Astrocyte of the cerebellum (primary cell): ENCODE measurements around the gene SPTBN5.

Experiments used
- DNase-seq: peaks from one replicate; pipeline ENCODE4 v3.0.0-alpha.2; 2011; ENCODE audit warnings: low read depth
- H3K4me3 ChIP-seq: 2 replicates; pipeline ENCODE4 v1.5.1; 2011; ENCODE audit warnings: mild to moderate bottlenecking, low read depth, low read length, moderate library complexity
- CTCF ChIP-seq: IDR thresholded peaks from 2 replicates; pipeline ENCODE4 v1.5.1; 2012; ENCODE audit warnings: low read length, low read depth, moderate library complexity, mild to moderate bottlenecking; ENCODE audit errors: missing control alignments
- in situ Hi-C: cut with HindIII; loops from 2 replicates; pipeline ENCODE4 v1.10.0; 2017; ENCODE audit warnings: low sequenced_read_pairs

SPTBN5 gene

GRCh38 chr15:41827290-41827879, 66.5 kb downstream of the SPTBN5 start:
- DNase-seq, result no peak
- peak overlapping the region; percentile 87 for H3K4me3 ChIP-seq
- TF ChIP-seq CTCF, result peak; percentile 7
- in situ Hi-C loops, result no loop called here

- no peak for TF ChIP-seq CTCF
- DNase-seq, result no peak
- in situ Hi-C loops, result no loop called here
- H3K4me3 ChIP-seq, result no peak overlapping the region
Measured at GRCh38 chr15:41825572-41826535, 68.0 kb downstream of the SPTBN5 start.

GRCh38 chr15:41825145-41825544, 68.7 kb downstream of the SPTBN5 start:
- TF ChIP-seq CTCF, result no peak
- DNase-seq, result no peak
- in situ Hi-C loops, result no loop called here
- H3K4me3 ChIP-seq, result no peak overlapping the region

GRCh38 chr15:41824062-41824745, 69.6 kb downstream of the SPTBN5 start:
- TF ChIP-seq CTCF, result no peak
- DNase-seq, result no peak
- in situ Hi-C loops, result no loop called here
- no peak overlapping the region for H3K4me3 ChIP-seq

GRCh38 chr15:41823502-41823901, 70.4 kb downstream of the SPTBN5 start:
- in situ Hi-C loops, result no loop called here
- H3K4me3 ChIP-seq, result no peak overlapping the region
- TF ChIP-seq CTCF, result no peak
- DNase-seq, result no peak

GRCh38 chr15:41822957-41823356, 70.9 kb downstream of the SPTBN5 start:
- no peak for TF ChIP-seq CTCF
- no peak for DNase-seq
- in situ Hi-C loops, result no loop called here
- H3K4me3 ChIP-seq, result no peak overlapping the region
